ENCODE measurements around the gene ASB4.

ASB4 gene

DNA sequence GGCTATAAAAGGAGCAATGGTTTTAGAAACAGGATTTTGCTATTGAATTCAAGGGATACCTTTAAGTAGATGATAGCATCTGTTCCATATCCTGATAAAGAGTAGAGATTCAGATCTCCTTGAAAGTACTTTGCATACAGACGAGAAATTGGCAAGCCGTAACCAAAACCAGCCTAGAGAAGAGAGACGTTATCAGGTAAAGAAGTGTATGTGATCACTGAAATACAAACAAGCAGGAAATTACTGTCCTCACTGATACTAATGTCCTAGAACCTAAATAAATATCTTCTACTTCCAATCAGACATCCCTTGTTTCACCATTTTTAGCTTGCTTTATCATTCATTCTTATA lies 101.2 kb downstream of the ASB4 start:
- no peak overlapping the region for H3K4me3 ChIP-seq (replicated peaks in 1 of 2; ENCODE audit: low read depth in 2 of 2, low read length in 2 of 2)
- DNase-seq (ENCODE audit: low read depth in 2 of 2): no peak
- TF ChIP-seq, protein P1, sequence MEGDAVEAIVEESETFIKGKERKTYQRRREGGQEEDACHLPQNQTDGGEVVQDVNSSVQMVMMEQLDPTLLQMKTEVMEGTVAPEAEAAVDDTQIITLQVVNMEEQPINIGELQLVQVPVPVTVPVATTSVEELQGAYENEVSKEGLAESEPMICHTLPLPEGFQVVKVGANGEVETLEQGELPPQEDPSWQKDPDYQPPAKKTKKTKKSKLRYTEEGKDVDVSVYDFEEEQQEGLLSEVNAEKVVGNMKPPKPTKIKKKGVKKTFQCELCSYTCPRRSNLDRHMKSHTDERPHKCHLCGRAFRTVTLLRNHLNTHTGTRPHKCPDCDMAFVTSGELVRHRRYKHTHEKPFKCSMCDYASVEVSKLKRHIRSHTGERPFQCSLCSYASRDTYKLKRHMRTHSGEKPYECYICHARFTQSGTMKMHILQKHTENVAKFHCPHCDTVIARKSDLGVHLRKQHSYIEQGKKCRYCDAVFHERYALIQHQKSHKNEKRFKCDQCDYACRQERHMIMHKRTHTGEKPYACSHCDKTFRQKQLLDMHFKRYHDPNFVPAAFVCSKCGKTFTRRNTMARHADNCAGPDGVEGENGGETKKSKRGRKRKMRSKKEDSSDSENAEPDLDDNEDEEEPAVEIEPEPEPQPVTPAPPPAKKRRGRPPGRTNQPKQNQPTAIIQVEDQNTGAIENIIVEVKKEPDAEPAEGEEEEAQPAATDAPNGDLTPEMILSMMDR (IDR thresholded peaks at IDR 0.05; ENCODE audit: low read depth, low read length): no peak

GRCh38 chr7:95589031-95589430 lies 103.3 kb downstream of the ASB4 start:
- no peak for DNase-seq (ENCODE audit: low read depth in 2 of 2)
- TF ChIP-seq, protein P1 (IDR thresholded peaks at IDR 0.05; ENCODE audit: low read depth, low read length): no peak
- H3K4me3 ChIP-seq (replicated peaks in 1 of 2; ENCODE audit: low read depth in 2 of 2, low read length in 2 of 2): no peak overlapping the region

DNA sequence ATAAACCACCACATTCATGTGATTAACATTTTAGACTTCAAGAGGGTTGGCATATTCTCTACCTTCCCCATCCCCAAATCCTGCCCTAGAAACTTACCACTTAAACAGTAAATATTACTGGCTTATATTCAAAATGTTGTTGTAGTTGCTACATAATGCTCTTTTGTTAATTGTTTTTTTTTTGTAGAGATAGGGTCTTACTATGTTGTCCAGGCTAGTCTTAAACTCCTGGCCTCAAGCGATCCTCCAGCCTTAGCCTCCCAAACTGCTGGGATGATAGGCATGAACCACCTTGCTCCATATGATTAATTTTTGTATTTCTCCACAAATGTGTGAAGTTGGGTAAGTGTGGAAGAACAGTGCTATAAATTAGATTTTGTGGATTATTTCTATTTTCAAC lies 104.0 kb downstream of the ASB4 start:
- no peak overlapping the region for H3K4me3 ChIP-seq (replicated peaks in 1 of 2; ENCODE audit: low read depth in 2 of 2, low read length in 2 of 2)
- no peak for DNase-seq (ENCODE audit: low read depth in 2 of 2)
- TF ChIP-seq, protein P1 (IDR thresholded peaks at IDR 0.05; ENCODE audit: low read depth, low read length): no peak
